GM12892 (cell line): Measurements from ENCODE around the gene SEC61G.

Experiments
- POLR2A ChIP-seq: IDR thresholded peaks from 2 replicates; pipeline ENCODE4 v1.6.1; 2011; ENCODE audit warnings: low read depth, low read length, control low read depth
- POLR2AphosphoS5 ChIP-seq: IDR thresholded peaks from 2 replicates; pipeline ENCODE4 v1.6.1; 2011; ENCODE audit warnings: low read depth, low read length, control low read depth

DNA sequence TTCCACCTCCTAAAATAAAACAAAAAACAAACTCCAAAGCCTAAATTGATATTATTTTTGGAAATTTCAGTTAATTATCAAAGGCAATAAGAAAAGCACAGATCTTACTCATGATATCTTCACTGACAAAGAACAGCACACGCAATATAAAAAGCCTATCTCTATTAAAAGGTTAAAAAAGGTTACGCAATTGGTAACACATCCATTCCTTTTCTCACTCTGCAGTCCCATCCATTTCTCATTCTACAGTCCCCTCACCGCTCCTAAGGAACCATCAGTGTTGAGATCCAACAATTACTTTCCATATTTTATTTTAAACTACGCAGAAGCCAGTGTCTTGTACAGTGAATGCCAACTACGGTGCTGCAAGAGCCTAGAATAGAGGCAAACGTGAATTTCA lies 1.3 kb downstream of the SEC61G start:
- TF ChIP-seq POLR2AphosphoS5 (no peak), POLR2A (no peak)
